Progenitor cell of endocrine pancreas (in vitro differentiated cells): Measurements from ENCODE around the gene GBP1. TPM values are rescaled to one million over a fixed set of nuclear protein-coding genes. Genes with fewer than 3 reads are reported as not detected.
"Not testable (repeated sequence)": the region's sequence is repeated elsewhere in the genome, so short reads cannot be mapped to it uniquely, and the experiment has no call there.

Experiments used
- DNase-seq: peaks from one replicate; pipeline ENCODE4 v3.0.0; 2021; ENCODE audit warnings: low spot score; ENCODE audit not compliant: unreplicated experiment
- H3K27ac Mint-ChIP-seq: 2 replicates; pipeline ENCODE4 v1.8.0; 2021; ENCODE audit warnings: mild to moderate bottlenecking, moderate library complexity, mixed read lengths
- H3K27me3 Mint-ChIP-seq: 2 replicates; pipeline ENCODE4 v1.8.0; 2021; ENCODE audit warnings: mixed read lengths
- H3K36me3 Mint-ChIP-seq: 2 replicates; pipeline ENCODE4 v1.8.0; 2022; ENCODE audit warnings: mixed read lengths; ENCODE audit not compliant: insufficient read depth
- H3K4me1 Mint-ChIP-seq: 2 replicates; pipeline ENCODE4 v1.8.0; 2021; ENCODE audit warnings: low read depth, mixed read lengths
- H3K4me3 Mint-ChIP-seq: 2 replicates; pipeline ENCODE4 v1.8.0; 2021; ENCODE audit warnings: low read depth, mild to moderate bottlenecking, moderate library complexity, mixed read lengths
- H3K9me3 Mint-ChIP-seq: 2 replicates; pipeline ENCODE4 v1.8.0; 2021; ENCODE audit warnings: low read depth, mixed read lengths
- CTCF ChIP-seq: fragments of 200-600 bp; sonication (generic); IDR thresholded peaks from one replicate; pipeline ENCODE4 v1.5.0; 2021; ENCODE audit warnings: antibody characterized with exemption, mild to moderate bottlenecking; ENCODE audit not compliant: unreplicated experiment
- total RNA-seq: library from RNA; stranded (reverse); gene quantifications from 2 replicates; pipeline ENCODE4 v1.2.1, GENCODE V29; 2021

The GBP1 gene
- total RNA-seq, 1 donor from 2014 or later, result not detected

- Mint-ChIP-seq H3K4me1 (peaks cover 7% of the 10 kb centered on the region), H3K27me3 (no peaks in the 10 kb centered on the region), H3K4me3 (no peak overlapping the region), H3K9me3 (peaks cover 2% of the 10 kb centered on the region), H3K36me3 (no peaks in the 10 kb centered on the region), H3K27ac (no peak overlapping the region)
- TF ChIP-seq CTCF, result no peak
- no peak for DNase-seq
Measured at GRCh38 chr1:89047734-89048133, 17.3 kb downstream of the GBP1 start.

GRCh38 chr1:89046318-89047183, 18.5 kb downstream of the GBP1 start:
- not testable (repeated sequence) for H3K27me3 Mint-ChIP-seq, H3K36me3 Mint-ChIP-seq, DNase-seq

GRCh38 chr1:89044970-89045721, 19.9 kb downstream of the GBP1 start:
- no peak for TF ChIP-seq CTCF
- no peak overlapping the region for H3K27ac Mint-ChIP-seq
- no peak for DNase-seq
- no peaks in the 10 kb centered on the region for H3K36me3 Mint-ChIP-seq
- H3K4me3 Mint-ChIP-seq, result no peak overlapping the region
- peaks cover 2% of the 10 kb centered on the region for H3K9me3 Mint-ChIP-seq
- H3K27me3 Mint-ChIP-seq, result no peaks in the 10 kb centered on the region
- peaks cover 1% of the 10 kb centered on the region for H3K4me1 Mint-ChIP-seq

More at GRCh38 chr1:89046318-89047183, 18.5 kb downstream of the GBP1 start:
- not testable (repeated sequence) for H3K4me3 Mint-ChIP-seq, H3K27ac Mint-ChIP-seq, H3K4me1 Mint-ChIP-seq, H3K9me3 Mint-ChIP-seq

- Mint-ChIP-seq H3K27ac (no peak overlapping the region), H3K36me3 (no peaks in the 10 kb centered on the region), H3K27me3 (peaks cover 2% of the 10 kb centered on the region), H3K4me3 (no peak overlapping the region), H3K9me3 (peaks cover 2% of the 10 kb centered on the region), H3K4me1 (no peaks in the 10 kb centered on the region)
- no peak for TF ChIP-seq CTCF
- no peak for DNase-seq
Measured at GRCh38 chr1:89043940-89044339, 21.1 kb downstream of the GBP1 start.

- no peak for DNase-seq
- Mint-ChIP-seq H3K4me1 (no peaks in the 10 kb centered on the region), H3K27ac (no peak overlapping the region), H3K9me3 (peaks cover 2% of the 10 kb centered on the region), H3K36me3 (no peaks in the 10 kb centered on the region), H3K27me3 (peaks cover 3% of the 10 kb centered on the region), H3K4me3 (no peak overlapping the region)
- TF ChIP-seq CTCF, result no peak
Measured at GRCh38 chr1:89042491-89042890, 22.5 kb downstream of the GBP1 start.
